Cardiac muscle cell (in vitro differentiated cells and primary cell): ENCODE measurements around the gene NOXA1. TPM values are rescaled to one million over a fixed set of nuclear protein-coding genes. Genes with fewer than 3 reads are reported as not detected.

ENCODE experiments used
- DNase-seq, 2 donors: peaks; one replicate each; pipeline versions ENCODE4 v3.0.0 to v3.0.0-alpha.2; 2010 to 2017; ENCODE audit warnings: low read depth in 1 of 2, low spot score in 1 of 2
- H3K27ac ChIP-seq: fragments of 200-600 bp; sonication (generic); 2 replicates; pipeline ENCODE4 v1.5.1; 2016
- H3K27me3 ChIP-seq: fragments of 200-600 bp; sonication (generic); 2 replicates; pipeline ENCODE4 v1.6.0; 2016; ENCODE audit warnings: control low read depth
- H3K36me3 ChIP-seq: fragments of 200-600 bp; sonication (generic); 2 replicates; pipeline ENCODE4 v1.5.1; 2016; ENCODE audit warnings: control low read depth
- H3K4me1 ChIP-seq: fragments of 200-600 bp; sonication (generic); 2 replicates; pipeline ENCODE4 v1.8.1; 2017; ENCODE audit warnings: low read depth, mild to moderate bottlenecking, mixed run types
- H3K4me3 ChIP-seq: fragments of 200-600 bp; sonication (generic); 2 replicates; pipeline ENCODE4 v1.5.1; 2016; ENCODE audit warnings: mild to moderate bottlenecking
- H3K9me3 ChIP-seq: fragments of 200-600 bp; sonication (generic); 2 replicates; pipeline ENCODE4 v1.5.1; 2017; ENCODE audit warnings: low read depth, mild to moderate bottlenecking, control low read depth
- CTCF ChIP-seq: IDR thresholded peaks from 2 replicates; pipeline ENCODE4 v1.5.1; 2012; ENCODE audit warnings: low read depth, mild to moderate bottlenecking, low read length
- polyA plus RNA-seq: library from polyadenylated mRNA; unstranded; fragments of >200 nt; fragmentation: Nextera tagmentation; extraction: Ambion mirVana; gene quantifications from 2 replicates; pipeline ENCODE4 v1.2.1, GENCODE V29; 2016
- total RNA-seq: library from RNA; depleted of rRNA; stranded (reverse); fragments of >200 nt; gene quantifications from 2 replicates; pipeline ENCODE4 v1.2.3, GENCODE V29; 2016

NOXA1 gene
- total and polyA plus RNA-seq, 2 experiments from 2014 or later, result 8.1 to 12.0 TPM

GRCh38 chr9:137454145-137454596, 31.0 kb downstream of the NOXA1 start:
- no peak overlapping the region for H3K4me3 ChIP-seq
- no peak for TF ChIP-seq CTCF

GRCh38 chr9:137454597-137455358, 31.6 kb downstream of the NOXA1 start:
- H3K27me3 ChIP-seq, result no peaks in the 10 kb centered on the region
- peaks cover 12% of the 10 kb centered on the region for H3K4me1 ChIP-seq
- no peaks in the 10 kb centered on the region for H3K9me3 ChIP-seq
- TF ChIP-seq CTCF, result no peak
- H3K27ac ChIP-seq, result no peak overlapping the region
- H3K36me3 ChIP-seq, result no peaks in the 10 kb centered on the region
- peak in 1 of 2 donors; percentile 42 for DNase-seq
- no peak overlapping the region for H3K4me3 ChIP-seq

More at GRCh38 chr9:137454145-137454596, 31.0 kb downstream of the NOXA1 start:
- H3K9me3 ChIP-seq, result no peaks in the 10 kb centered on the region
- H3K36me3 ChIP-seq, result no peaks in the 10 kb centered on the region
- peaks cover 12% of the 10 kb centered on the region for H3K4me1 ChIP-seq
- H3K27me3 ChIP-seq, result no peaks in the 10 kb centered on the region
- peak; percentile 31 to 53 for DNase-seq
- no peak overlapping the region for H3K27ac ChIP-seq

- no peaks in the 10 kb centered on the region for H3K27me3 ChIP-seq
- H3K27ac ChIP-seq, result no peak overlapping the region
- no peak for DNase-seq
- no peaks in the 10 kb centered on the region for H3K9me3 ChIP-seq
- no peak overlapping the region for H3K4me3 ChIP-seq
- H3K36me3 ChIP-seq, result no peaks in the 10 kb centered on the region
- TF ChIP-seq CTCF, result no peak
- H3K4me1 ChIP-seq, result peaks cover 12% of the 10 kb centered on the region
These were observed 32.3 kb downstream of the NOXA1 start for GRCh38 chr9:137455359-137455991.

- no peaks in the 10 kb centered on the region for H3K36me3 ChIP-seq
- no peaks in the 10 kb centered on the region for H3K27me3 ChIP-seq
- no peak overlapping the region for H3K4me3 ChIP-seq
- H3K4me1 ChIP-seq, result peaks cover 12% of the 10 kb centered on the region
- no peaks in the 10 kb centered on the region for H3K9me3 ChIP-seq
- H3K27ac ChIP-seq, result no peak overlapping the region
- DNase-seq, result peak in 1 of 2 donors; percentile 27
- TF ChIP-seq CTCF, result no peak
These were observed 33.1 kb downstream of the NOXA1 start for GRCh38 chr9:137456061-137456863.

- Histone ChIP-seq H3K9me3 (no peaks in the 10 kb centered on the region), H3K27ac (no peak overlapping the region), H3K36me3 (no peaks in the 10 kb centered on the region), H3K4me3 (no peak overlapping the region), H3K4me1 (peaks cover 12% of the 10 kb centered on the region), H3K27me3 (peaks cover 5% of the 10 kb centered on the region)
- no peak for DNase-seq
- no peak for TF ChIP-seq CTCF
These were observed 33.7 kb downstream of the NOXA1 start for GRCh38 chr9:137456864-137457405.
